Mammary epithelial cell (primary cell): ENCODE measurements around the gene DENND1A.

Experiments used
- EZH2 ChIP-seq: IDR thresholded peaks from 2 replicates; pipeline ENCODE4 v1.6.1; 2012; ENCODE audit warnings: low read length, inconsistent platforms, borderline replicate concordance
- TF ChIP-seq, protein P1 (sequence below), 2 donors: IDR thresholded peaks in 1 of 2; conservative IDR thresholded peaks in 1 of 2; 2 replicates each; pipeline ENCODE4 v1.5.1; 2011 to 2012; ENCODE audit warnings: inconsistent platforms in 2 of 2, low read length in 2 of 2, mild to moderate bottlenecking in 2 of 2, control low read depth in 1 of 2, low read depth in 1 of 2; ENCODE audit not compliant: insufficient read depth in 1 of 2; ENCODE audit errors: extremely low read depth in 1 of 2

DNA sequence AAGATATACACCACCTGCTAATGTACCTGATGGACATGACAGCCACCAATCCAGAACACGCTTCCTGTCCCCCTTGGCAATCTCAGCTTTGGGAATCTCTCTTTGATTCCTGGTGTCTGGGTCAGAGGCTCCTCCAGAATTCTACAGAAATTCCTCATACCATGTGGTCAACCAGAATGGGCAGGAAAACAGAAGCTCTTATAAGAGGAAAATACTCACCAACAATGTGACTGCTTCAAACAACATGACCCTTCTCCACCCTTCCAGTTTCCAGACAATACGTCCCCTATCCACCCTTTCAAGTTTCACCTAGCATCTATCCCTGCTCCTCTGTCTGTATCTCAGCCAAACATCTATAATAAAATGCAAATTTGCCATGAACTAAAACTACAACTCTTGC, 247.2 kb downstream of the DENND1A start:
- TF ChIP-seq, protein P1, sequence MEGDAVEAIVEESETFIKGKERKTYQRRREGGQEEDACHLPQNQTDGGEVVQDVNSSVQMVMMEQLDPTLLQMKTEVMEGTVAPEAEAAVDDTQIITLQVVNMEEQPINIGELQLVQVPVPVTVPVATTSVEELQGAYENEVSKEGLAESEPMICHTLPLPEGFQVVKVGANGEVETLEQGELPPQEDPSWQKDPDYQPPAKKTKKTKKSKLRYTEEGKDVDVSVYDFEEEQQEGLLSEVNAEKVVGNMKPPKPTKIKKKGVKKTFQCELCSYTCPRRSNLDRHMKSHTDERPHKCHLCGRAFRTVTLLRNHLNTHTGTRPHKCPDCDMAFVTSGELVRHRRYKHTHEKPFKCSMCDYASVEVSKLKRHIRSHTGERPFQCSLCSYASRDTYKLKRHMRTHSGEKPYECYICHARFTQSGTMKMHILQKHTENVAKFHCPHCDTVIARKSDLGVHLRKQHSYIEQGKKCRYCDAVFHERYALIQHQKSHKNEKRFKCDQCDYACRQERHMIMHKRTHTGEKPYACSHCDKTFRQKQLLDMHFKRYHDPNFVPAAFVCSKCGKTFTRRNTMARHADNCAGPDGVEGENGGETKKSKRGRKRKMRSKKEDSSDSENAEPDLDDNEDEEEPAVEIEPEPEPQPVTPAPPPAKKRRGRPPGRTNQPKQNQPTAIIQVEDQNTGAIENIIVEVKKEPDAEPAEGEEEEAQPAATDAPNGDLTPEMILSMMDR (conservative IDR thresholded peaks at IDR 0.05 in 1 of 2, IDR thresholded peaks at IDR 0.05 in 1 of 2; ENCODE audit: extremely low read depth in 1 of 2, insufficient read depth in 1 of 2, low read depth in 1 of 2, low read length in 2 of 2), result no peak
- no peak for TF ChIP-seq EZH2
